HS-5 (cell line): ENCODE results near the gene KREMEN1.

Experiments
- DNase-seq: peaks from one replicate; pipeline ENCODE4 v3.0.0-alpha.2; 2012; ENCODE audit warnings: low read depth

KREMEN1 gene

GRCh38 chr22:29207562-29208501 lies 135.0 kb downstream of the KREMEN1 start:
- no peak for DNase-seq

GRCh38 chr22:29208502-29208862 lies 135.6 kb downstream of the KREMEN1 start:
- no peak for DNase-seq

GRCh38 chr22:29208879-29209623 lies 136.2 kb downstream of the KREMEN1 start:
- no peak for DNase-seq

DNA sequence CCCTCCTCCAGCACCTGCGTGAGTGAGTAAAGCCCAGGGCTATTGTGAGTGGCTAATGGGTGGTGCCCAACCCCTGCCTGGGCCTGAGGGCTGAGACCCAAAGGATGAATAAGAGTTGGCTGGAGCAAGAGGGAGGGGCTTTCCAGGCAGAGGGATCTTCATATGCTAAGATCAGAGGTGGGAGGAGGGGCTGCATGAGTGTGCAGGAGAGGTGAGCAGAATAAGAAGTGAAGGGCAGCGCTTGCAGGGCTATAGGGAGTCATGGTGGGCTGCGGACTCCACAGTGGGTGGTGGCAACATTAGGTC lies 136.7 kb downstream of the KREMEN1 start:
- no peak for DNase-seq

GRCh38 chr22:29211066-29211465 lies 138.2 kb downstream of the KREMEN1 start:
- DNase-seq, result no peak

GRCh38 chr22:29211466-29211865 lies 138.6 kb downstream of the KREMEN1 start:
- no peak for DNase-seq

DNA sequence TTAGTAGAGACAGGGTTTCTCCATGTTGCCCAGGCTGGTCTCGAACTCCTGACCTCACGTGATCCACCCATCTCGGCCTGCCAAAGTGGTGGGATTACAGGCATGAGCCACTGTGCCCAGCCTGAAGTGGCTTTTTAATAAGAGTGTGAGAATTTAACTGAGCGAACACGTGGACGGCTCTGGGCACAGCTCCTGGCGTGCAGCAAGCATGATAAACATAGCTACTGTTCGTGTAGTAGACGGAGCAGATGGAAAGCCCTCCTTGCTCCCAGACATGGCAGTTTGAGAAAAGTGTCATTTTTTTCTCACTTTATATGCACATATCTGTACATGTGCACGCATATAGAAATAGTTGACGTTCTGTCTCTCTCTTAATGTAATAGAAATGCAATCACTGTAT lies 139.9 kb downstream of the KREMEN1 start:
- no peak for DNase-seq

DNA sequence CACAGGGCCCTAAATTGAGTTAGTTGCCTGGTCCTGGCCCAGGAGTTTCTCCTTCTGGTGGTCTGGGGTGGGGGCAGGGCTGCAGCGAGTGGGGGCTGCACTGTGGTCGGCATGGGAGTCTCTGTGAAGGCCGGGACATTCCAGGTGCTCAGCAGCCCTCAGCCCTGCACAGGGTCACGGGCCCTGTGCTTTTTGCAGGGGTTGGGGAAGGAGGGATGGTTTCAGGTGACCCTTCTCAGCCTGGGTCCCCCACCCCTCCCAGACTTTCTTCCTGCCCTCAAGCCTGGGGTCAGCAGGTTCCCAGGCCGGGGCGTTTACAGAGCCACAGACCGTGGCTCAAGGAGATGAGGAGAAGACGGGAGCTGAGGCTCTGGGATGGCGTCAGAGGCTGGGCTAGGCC lies 140.7 kb downstream of the KREMEN1 start:
- DNase-seq, result no peak

DNA sequence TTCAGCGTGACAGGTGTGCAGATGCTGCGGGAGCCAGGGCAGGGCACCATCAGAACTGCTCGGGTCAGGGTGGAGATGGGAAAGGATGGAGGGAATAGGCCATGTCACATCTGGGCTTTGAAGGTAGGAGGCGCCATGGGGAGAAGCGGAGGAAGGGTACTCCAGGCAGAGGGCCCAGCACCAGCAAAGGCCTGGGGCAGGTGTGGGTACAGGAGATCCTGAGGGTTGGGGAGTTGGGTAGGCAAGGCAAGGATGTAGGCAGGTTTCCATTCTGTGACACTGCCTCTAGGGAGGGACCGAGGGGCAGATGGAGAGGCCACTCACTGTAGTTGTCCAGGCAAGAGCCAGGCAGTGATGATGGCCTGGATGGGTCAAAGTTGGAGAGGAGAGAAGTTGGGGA lies 141.4 kb downstream of the KREMEN1 start:
- no peak for DNase-seq

- no peak for DNase-seq
Measured at GRCh38 chr22:29215012-29215860, 142.4 kb downstream of the KREMEN1 start.

DNA sequence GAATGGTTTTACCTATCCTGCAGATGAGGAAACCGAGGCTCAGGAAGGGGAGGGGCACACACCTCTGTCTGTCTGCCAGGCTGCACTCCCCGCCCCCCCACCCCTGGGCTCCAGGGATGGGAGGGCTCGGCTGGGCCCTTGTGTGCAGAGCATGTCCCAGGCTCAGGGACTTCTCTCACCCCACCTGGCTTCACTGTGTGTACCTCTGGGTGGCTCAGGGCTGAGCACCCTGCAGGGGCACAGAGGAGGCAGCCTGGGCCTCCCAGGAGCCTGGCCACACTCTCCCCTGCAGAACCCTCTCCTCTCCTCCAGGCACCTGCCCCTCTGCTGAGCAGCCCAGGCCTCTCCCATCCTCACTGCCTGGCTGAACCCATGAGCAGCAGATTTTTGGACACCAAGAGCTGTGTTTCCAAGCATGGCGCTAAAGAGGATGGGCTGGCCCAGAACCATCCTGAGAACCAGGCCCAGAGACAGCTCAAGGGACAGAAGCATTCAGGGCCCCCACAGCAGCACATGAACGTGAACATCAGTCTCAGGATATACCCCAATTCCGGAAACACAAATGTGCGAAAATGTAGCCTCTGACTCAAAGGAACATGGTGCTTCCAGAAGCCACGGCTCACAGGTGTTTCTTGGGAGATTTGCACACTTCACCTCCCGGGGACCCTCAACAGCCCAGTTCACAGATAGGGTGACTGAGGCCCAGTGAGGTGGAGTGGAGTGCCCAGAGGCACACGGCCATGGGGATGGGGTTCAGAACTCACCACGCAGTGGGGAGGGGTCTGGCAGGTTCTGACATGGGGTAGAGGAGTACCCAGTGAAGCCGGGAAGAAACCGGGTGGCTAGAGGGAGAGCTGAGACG lies 143.4 kb downstream of the KREMEN1 start:
- DNase-seq, result no peak

- DNase-seq, result no peak
Measured at GRCh38 chr22:29216873-29217666, 144.2 kb downstream of the KREMEN1 start.
